Lower leg skin (tissue), 3 donors: ENCODE measurements around the gene THBS2.

Experiments
- POLR2A ChIP-seq, 2 donors: fragments of 450-650 bp; IDR thresholded peaks; one replicate each; pipeline ENCODE4 v1.6.1; 2016 to 2017; ENCODE audit warnings: antibody characterized with exemption in 2 of 2, mild to moderate bottlenecking in 1 of 2, moderate library complexity in 1 of 2
- TF ChIP-seq, protein P1 (sequence below), 3 donors: fragments of 450-650 bp; IDR thresholded peaks; one replicate each; pipeline ENCODE4 v1.5.1; 2016; ENCODE audit warnings: antibody characterized with exemption in 3 of 3, mild to moderate bottlenecking in 3 of 3, moderate library complexity in 2 of 3

- TF ChIP-seq, protein P1, sequence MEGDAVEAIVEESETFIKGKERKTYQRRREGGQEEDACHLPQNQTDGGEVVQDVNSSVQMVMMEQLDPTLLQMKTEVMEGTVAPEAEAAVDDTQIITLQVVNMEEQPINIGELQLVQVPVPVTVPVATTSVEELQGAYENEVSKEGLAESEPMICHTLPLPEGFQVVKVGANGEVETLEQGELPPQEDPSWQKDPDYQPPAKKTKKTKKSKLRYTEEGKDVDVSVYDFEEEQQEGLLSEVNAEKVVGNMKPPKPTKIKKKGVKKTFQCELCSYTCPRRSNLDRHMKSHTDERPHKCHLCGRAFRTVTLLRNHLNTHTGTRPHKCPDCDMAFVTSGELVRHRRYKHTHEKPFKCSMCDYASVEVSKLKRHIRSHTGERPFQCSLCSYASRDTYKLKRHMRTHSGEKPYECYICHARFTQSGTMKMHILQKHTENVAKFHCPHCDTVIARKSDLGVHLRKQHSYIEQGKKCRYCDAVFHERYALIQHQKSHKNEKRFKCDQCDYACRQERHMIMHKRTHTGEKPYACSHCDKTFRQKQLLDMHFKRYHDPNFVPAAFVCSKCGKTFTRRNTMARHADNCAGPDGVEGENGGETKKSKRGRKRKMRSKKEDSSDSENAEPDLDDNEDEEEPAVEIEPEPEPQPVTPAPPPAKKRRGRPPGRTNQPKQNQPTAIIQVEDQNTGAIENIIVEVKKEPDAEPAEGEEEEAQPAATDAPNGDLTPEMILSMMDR (IDR thresholded peaks at IDR 0.05), result no peak
- no peak for TF ChIP-seq POLR2A (IDR thresholded peaks at IDR 0.05)
Measured at GRCh38 chr6:169302255-169302654, 48.6 kb upstream of the THBS2 start.
